ENCODE measurements around the gene TMBIM6.

TMBIM6 gene

DNA sequence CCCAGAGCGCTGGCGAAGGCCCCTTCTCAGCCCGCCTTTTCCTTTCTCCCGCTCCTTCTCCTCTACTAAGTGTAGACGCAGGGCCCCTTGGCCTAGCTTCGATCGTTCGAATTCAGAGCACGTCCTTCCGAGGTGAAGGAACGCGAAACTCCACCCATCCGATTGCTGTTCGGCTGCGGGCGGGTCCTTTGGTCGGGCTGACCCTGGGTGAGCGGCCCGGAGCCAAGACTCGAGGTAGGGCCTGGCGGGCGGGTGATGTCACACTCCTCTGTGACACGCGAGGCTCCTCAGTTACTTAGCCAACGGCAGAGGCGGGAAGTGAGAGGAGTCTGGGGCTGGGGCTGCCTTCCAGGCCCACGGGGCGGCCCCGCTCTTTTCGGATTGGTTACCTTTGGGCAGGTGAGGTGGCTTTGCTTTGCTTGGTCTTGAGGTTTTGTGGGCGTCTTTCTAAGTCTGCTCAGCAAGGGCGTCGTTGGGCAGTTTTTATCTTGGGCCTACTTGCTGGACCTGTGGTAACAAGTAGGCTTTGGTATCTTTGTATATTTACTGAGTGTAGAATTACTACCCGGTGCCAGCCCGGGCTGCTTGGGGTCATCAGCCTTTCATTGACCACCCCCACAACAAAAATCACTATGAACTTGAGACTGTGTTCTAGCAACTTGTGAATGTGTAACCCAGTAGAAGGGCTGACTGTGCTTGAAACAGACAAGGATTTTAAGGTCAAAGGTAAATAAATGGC is 694 bp downstream of the TMBIM6 start (continued):
- TF ChIP-seq, protein P1, sequence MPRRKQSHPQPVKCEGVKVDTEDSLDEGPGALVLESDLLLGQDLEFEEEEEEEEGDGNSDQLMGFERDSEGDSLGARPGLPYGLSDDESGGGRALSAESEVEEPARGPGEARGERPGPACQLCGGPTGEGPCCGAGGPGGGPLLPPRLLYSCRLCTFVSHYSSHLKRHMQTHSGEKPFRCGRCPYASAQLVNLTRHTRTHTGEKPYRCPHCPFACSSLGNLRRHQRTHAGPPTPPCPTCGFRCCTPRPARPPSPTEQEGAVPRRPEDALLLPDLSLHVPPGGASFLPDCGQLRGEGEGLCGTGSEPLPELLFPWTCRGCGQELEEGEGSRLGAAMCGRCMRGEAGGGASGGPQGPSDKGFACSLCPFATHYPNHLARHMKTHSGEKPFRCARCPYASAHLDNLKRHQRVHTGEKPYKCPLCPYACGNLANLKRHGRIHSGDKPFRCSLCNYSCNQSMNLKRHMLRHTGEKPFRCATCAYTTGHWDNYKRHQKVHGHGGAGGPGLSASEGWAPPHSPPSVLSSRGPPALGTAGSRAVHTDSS (tag by site-specific recombination; IDR thresholded peaks at IDR 0.05), result no peak
- TF ChIP-seq ZNF214 (tag by site-specific recombination; IDR thresholded peaks at IDR 0.05; ENCODE audit: borderline replicate concordance) (no peak), ZNF670 (tag by site-specific recombination; IDR thresholded peaks at IDR 0.05; ENCODE audit: low read depth) (no peak), ZNF335 (tag by site-specific recombination; conservative IDR thresholded peaks at IDR 0.05) (peak; percentile 68), KLF10 (tag by site-specific recombination; IDR thresholded peaks at IDR 0.05) (no peak), ZBTB1 (tag by site-specific recombination; IDR thresholded peaks at IDR 0.05) (no peak), ZNF19 (tag by site-specific recombination; IDR thresholded peaks at IDR 0.05; ENCODE audit: low read depth) (no peak), TCF7L2 (IDR thresholded peaks at IDR 0.05; ENCODE audit: borderline replicate concordance, low read depth, low read length) (no peak), GLIS1 (tag by site-specific recombination; IDR thresholded peaks at IDR 0.05) (peak; percentile 79; the same call in 1 of the 2 replicates), HOXC10 (CRISPR knock-in tag; IDR thresholded peaks at IDR 0.05) (no peak), ZFP3 (tag by site-specific recombination; IDR thresholded peaks at IDR 0.05; ENCODE audit: low read depth) (no peak), ZBTB17 (tag by site-specific recombination; IDR thresholded peaks at IDR 0.05) (no peak), ZNF114 (tag by site-specific recombination; IDR thresholded peaks at IDR 0.05) (no peak), ZNF629 (tag by site-specific recombination; IDR thresholded peaks at IDR 0.05) (peak; percentile 88), ZNF558 (tag by site-specific recombination; IDR thresholded peaks at IDR 0.05) (peak; percentile 23; the same call in 1 of the 2 replicates), IKZF3 (tag by site-specific recombination; IDR thresholded peaks at IDR 0.05) (0 out of 2 replicates have a peak, but pooled peaks have one; percentile 4), ZNF184 (tag by site-specific recombination; IDR thresholded peaks at IDR 0.05) (no peak), ZNF747 (tag by site-specific recombination; IDR thresholded peaks at IDR 0.05) (no peak), ZSCAN30 (tag by site-specific recombination; IDR thresholded peaks at IDR 0.05) (peak; percentile 7; the same call in 1 of the 2 replicates)
- TF ChIP-seq, protein P2, sequence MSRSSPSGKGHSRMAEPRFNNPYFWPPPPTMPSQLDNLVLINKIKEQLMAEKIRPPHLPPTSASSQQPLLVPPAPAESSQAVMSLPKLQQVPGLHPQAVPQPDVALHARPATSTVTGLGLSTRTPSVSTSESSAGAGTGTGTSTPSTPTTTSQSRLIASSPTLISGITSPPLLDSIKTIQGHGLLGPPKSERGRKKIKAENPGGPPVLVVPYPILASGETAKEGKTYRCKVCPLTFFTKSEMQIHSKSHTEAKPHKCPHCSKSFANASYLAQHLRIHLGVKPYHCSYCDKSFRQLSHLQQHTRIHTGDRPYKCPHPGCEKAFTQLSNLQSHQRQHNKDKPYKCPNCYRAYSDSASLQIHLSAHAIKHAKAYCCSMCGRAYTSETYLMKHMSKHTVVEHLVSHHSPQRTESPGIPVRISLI (tag by site-specific recombination; IDR thresholded peaks at IDR 0.05), result no peak
- TF ChIP-seq, protein P3, sequence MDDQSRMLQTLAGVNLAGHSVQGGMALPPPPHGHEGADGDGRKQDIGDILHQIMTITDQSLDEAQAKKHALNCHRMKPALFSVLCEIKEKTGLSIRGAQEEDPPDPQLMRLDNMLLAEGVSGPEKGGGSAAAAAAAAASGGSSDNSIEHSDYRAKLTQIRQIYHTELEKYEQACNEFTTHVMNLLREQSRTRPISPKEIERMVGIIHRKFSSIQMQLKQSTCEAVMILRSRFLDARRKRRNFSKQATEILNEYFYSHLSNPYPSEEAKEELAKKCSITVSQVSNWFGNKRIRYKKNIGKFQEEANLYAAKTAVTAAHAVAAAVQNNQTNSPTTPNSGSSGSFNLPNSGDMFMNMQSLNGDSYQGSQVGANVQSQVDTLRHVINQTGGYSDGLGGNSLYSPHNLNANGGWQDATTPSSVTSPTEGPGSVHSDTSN (CRISPR knock-in tag; IDR thresholded peaks at IDR 0.05), result no peak; the same call in 1 of the 2 replicates
- TF ChIP-seq, protein P4, sequence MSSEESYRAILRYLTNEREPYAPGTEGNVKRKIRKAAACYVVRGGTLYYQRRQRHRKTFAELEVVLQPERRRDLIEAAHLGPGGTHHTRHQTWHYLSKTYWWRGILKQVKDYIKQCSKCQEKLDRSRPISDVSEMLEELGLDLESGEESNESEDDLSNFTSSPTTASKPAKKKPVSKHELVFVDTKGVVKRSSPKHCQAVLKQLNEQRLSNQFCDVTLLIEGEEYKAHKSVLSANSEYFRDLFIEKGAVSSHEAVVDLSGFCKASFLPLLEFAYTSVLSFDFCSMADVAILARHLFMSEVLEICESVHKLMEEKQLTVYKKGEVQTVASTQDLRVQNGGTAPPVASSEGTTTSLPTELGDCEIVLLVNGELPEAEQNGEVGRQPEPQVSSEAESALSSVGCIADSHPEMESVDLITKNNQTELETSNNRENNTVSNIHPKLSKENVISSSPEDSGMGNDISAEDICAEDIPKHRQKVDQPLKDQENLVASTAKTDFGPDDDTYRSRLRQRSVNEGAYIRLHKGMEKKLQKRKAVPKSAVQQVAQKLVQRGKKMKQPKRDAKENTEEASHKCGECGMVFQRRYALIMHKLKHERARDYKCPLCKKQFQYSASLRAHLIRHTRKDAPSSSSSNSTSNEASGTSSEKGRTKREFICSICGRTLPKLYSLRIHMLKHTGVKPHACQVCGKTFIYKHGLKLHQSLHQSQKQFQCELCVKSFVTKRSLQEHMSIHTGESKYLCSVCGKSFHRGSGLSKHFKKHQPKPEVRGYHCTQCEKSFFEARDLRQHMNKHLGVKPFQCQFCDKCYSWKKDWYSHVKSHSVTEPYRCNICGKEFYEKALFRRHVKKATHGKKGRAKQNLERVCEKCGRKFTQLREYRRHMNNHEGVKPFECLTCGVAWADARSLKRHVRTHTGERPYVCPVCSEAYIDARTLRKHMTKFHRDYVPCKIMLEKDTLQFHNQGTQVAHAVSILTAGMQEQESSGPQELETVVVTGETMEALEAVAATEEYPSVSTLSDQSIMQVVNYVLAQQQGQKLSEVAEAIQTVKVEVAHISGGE (tag by site-specific recombination; conservative IDR thresholded peaks at IDR 0.05; ENCODE audit: low read depth), result no peak
- TF ChIP-seq, protein P5, sequence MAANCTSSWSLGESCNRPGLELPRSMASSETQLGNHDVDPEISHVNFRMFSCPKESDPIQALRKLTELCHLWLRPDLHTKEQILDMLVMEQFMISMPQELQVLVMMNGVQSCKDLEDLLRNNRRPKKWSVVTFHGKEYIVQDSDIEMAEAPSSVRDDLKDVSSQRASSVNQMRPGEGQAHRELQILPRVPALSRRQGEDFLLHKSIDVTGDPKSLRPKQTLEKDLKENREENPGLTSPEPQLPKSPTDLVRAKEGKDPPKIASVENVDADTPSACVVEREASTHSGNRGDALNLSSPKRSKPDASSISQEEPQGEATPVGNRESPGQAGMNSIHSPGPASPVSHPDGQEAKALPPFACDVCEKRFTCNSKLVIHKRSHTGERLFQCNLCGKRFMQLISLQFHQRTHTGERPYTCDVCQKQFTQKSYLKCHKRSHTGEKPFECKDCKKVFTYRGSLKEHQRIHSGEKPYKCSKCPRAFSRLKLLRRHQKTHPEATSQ (tag by site-specific recombination; IDR thresholded peaks at IDR 0.05), result no peak
- TF ChIP-seq, protein P6, sequence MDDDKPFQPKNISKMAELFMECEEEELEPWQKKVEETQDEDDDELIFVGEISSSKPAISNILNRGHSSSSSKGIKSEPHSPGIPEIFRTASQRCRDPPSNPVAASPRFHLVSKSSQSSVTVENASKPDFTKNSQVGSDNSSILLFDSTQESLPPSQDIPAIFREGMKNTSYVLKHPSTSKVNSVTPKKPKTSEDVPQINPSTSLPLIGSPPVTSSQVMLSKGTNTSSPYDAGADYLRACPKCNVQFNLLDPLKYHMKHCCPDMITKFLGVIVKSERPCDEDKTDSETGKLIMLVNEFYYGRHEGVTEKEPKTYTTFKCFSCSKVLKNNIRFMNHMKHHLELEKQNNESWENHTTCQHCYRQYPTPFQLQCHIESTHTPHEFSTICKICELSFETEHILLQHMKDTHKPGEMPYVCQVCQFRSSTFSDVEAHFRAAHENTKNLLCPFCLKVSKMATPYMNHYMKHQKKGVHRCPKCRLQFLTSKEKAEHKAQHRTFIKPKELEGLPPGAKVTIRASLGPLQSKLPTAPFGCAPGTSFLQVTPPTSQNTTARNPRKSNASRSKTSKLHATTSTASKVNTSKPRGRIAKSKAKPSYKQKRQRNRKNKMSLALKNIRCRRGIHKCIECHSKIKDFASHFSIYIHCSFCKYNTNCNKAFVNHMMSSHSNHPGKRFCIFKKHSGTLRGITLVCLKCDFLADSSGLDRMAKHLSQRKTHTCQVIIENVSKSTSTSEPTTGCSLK (tag by site-specific recombination; IDR thresholded peaks at IDR 0.05), result no peak
- TF ChIP-seq, protein P7, sequence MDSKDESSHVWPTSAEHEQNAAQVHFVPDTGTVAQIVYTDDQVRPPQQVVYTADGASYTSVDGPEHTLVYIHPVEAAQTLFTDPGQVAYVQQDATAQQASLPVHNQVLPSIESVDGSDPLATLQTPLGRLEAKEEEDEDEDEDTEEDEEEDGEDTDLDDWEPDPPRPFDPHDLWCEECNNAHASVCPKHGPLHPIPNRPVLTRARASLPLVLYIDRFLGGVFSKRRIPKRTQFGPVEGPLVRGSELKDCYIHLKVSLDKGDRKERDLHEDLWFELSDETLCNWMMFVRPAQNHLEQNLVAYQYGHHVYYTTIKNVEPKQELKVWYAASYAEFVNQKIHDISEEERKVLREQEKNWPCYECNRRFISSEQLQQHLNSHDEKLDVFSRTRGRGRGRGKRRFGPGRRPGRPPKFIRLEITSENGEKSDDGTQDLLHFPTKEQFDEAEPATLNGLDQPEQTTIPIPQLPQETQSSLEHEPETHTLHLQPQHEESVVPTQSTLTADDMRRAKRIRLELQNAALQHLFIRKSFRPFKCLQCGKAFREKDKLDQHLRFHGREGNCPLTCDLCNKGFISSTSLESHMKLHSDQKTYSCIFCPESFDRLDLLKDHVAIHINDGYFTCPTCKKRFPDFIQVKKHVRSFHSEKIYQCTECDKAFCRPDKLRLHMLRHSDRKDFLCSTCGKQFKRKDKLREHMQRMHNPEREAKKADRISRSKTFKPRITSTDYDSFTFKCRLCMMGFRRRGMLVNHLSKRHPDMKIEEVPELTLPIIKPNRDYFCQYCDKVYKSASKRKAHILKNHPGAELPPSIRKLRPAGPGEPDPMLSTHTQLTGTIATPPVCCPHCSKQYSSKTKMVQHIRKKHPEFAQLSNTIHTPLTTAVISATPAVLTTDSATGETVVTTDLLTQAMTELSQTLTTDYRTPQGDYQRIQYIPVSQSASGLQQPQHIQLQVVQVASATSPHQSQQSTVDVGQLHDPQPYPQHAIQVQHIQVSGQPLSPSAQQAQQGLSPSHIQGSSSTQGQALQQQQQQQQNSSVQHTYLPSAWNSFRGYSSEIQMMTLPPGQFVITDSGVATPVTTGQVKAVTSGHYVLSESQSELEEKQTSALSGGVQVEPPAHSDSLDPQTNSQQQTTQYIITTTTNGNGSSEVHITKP (tag by site-specific recombination; IDR thresholded peaks at IDR 0.05), result peak; percentile 91
